GM12872 (cell line): Measurements from ENCODE around the gene SLAMF7.

Experiments used
- TF ChIP-seq, protein P1 (sequence below): IDR thresholded peaks from 3 replicates; pipeline ENCODE4 v1.5.1; 2011; ENCODE audit warnings: low read depth, mild to moderate bottlenecking, low read length, moderate library complexity; ENCODE audit not compliant: insufficient read depth

The SLAMF7 gene

GRCh38 chr1:160744852-160745520, 5.9 kb downstream of the SLAMF7 start:
- TF ChIP-seq, protein P1, sequence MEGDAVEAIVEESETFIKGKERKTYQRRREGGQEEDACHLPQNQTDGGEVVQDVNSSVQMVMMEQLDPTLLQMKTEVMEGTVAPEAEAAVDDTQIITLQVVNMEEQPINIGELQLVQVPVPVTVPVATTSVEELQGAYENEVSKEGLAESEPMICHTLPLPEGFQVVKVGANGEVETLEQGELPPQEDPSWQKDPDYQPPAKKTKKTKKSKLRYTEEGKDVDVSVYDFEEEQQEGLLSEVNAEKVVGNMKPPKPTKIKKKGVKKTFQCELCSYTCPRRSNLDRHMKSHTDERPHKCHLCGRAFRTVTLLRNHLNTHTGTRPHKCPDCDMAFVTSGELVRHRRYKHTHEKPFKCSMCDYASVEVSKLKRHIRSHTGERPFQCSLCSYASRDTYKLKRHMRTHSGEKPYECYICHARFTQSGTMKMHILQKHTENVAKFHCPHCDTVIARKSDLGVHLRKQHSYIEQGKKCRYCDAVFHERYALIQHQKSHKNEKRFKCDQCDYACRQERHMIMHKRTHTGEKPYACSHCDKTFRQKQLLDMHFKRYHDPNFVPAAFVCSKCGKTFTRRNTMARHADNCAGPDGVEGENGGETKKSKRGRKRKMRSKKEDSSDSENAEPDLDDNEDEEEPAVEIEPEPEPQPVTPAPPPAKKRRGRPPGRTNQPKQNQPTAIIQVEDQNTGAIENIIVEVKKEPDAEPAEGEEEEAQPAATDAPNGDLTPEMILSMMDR, result no peak

- TF ChIP-seq, protein P1, result no peak
Measured at GRCh38 chr1:160745551-160745950, 6.5 kb downstream of the SLAMF7 start.

- TF ChIP-seq, protein P1, result no peak
Measured at GRCh38 chr1:160746836-160747500, 7.9 kb downstream of the SLAMF7 start.

GRCh38 chr1:160747717-160748116, 8.7 kb downstream of the SLAMF7 start:
- TF ChIP-seq, protein P1, result no peak

DNA sequence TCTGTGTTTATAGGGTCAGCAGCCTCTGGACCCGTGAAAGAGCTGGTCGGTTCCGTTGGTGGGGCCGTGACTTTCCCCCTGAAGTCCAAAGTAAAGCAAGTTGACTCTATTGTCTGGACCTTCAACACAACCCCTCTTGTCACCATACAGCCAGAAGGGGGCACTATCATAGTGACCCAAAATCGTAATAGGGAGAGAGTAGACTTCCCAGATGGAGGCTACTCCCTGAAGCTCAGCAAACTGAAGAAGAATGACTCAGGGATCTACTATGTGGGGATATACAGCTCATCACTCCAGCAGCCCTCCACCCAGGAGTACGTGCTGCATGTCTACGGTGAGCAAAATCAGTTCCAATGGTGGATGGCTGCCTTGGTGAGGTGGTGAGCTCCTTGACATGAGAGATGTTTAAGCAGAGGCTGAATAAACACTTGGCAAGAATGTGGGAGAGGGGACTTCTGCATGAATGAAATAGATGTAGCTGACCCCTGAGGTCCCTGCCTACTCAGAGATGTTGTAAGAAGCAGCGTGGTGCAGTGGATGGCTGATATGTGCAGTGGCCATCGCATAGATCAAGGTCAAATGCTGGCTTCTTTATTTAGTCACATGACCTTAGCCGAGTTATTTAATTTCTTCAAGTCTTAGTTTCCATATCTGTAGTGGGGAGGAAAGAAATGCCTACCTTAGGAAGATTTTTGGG, 9.3 kb downstream of the SLAMF7 start:
- TF ChIP-seq, protein P1, result peak; percentile 60; the same call in 2 of the 3 replicates

DNA sequence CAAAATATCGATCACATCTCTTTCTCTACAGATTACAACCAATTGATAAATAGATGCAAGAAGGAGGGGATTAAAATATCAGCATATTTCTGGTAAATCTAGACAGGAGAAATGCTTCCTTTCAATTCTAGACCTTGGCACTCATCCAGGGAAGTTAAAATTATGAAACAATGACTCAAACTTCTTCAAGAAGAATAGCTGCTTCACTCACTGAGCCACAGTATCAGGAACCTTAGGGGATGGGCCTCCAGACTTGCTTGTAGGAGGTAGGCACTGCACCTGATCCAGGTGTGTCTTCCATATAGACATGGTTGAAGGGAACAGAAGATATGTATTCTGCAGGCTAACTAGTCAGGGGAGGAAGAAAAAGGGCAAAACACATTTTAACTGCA, 9.8 kb downstream of the SLAMF7 start:
- TF ChIP-seq, protein P1, result no peak

- TF ChIP-seq, protein P1, result no peak
Measured at GRCh38 chr1:160750608-160751007, 11.6 kb downstream of the SLAMF7 start.
